CD4-positive, alpha-beta memory T cell (primary cell): ENCODE data around the gene GMEB2. TPM values are rescaled to one million over a fixed set of nuclear protein-coding genes. Genes with fewer than 3 reads are reported as not detected.

Experiments used
- CTCF ChIA-PET: fragments of 350-600 bp; sonication (Branson Sonifier 250); formaldehyde crosslinking; loops from one replicate; lab custom pipeline; 2021; ENCODE audit warnings: inconsistent platforms; ENCODE audit not compliant: partially characterized antibody; lab: Charles Lee
- POLR2A ChIA-PET: fragments of 350-600 bp; sonication (Branson Sonifier 250); formaldehyde crosslinking; loops from one replicate; lab custom pipeline; 2021; ENCODE audit not compliant: partially characterized antibody; lab: Charles Lee
- DNase-seq, 5 donors: peaks; one replicate each; pipeline versions ENCODE4 v3.0.0 to v3.0.0-alpha.2; 2020 to 2022; ENCODE audit warnings: mixed read lengths in 1 of 5
- H3K27ac ChIP-seq: one replicate; pipeline ENCODE4 v1.7.0; 2013; ENCODE audit warnings: low read depth, low read length
- H3K27me3 ChIP-seq: 2 replicates; pipeline ENCODE4 v1.7.0; 2013; ENCODE audit warnings: mild to moderate bottlenecking, low read length, moderate library complexity; ENCODE audit not compliant: insufficient read depth
- H3K36me3 ChIP-seq: 2 replicates; pipeline ENCODE4 v1.7.0; 2013; ENCODE audit warnings: mild to moderate bottlenecking, low read length, moderate library complexity; ENCODE audit not compliant: insufficient read depth
- H3K4me1 ChIP-seq: 2 replicates; pipeline ENCODE4 v1.7.0; 2013; ENCODE audit warnings: mild to moderate bottlenecking, low read length, moderate library complexity; ENCODE audit not compliant: insufficient read depth
- H3K4me3 ChIP-seq, 2 donors: one replicate each; pipeline ENCODE4 v1.7.0; 2013; ENCODE audit warnings: low read length in 2 of 2, mild to moderate bottlenecking in 1 of 2
- H3K9me3 ChIP-seq, 2 donors: one replicate each; pipeline ENCODE4 v1.7.0; 2013; ENCODE audit warnings: low read length in 2 of 2, control low read depth in 1 of 2; ENCODE audit not compliant: control insufficient read depth in 1 of 2
- H3K27ac Mint-ChIP-seq, 7 donors: one replicate each; pipeline ENCODE4 v1.8.0; 2020 to 2021; ENCODE audit warnings: mixed read lengths in 7 of 7, mild to moderate bottlenecking in 6 of 7, inconsistent platforms in 3 of 7, moderate library complexity in 3 of 7
- H3K27me3 Mint-ChIP-seq, 2 donors: one replicate each; pipeline ENCODE4 v1.8.0; 2020 to 2021; ENCODE audit warnings: mixed read lengths in 2 of 2
- H3K36me3 Mint-ChIP-seq, 2 donors: one replicate each; pipeline ENCODE4 v1.8.0; 2020 to 2021; ENCODE audit warnings: mixed read lengths in 2 of 2, inconsistent platforms in 1 of 2, mild to moderate bottlenecking in 1 of 2
- H3K4me1 Mint-ChIP-seq, 4 donors: one replicate each; pipeline ENCODE4 v1.8.0; 2020 to 2021; ENCODE audit warnings: mixed read lengths in 4 of 4, mild to moderate bottlenecking in 1 of 4
- H3K4me3 Mint-ChIP-seq, 8 donors: one replicate each; pipeline ENCODE4 v1.8.0; 2020 to 2021; ENCODE audit warnings: mixed read lengths in 8 of 8, mild to moderate bottlenecking in 7 of 8, moderate library complexity in 6 of 8, inconsistent platforms in 3 of 8
- H3K9me3 Mint-ChIP-seq, 8 donors: one replicate each; pipeline ENCODE4 v1.8.0; 2020 to 2021; ENCODE audit warnings: mixed read lengths in 8 of 8, mild to moderate bottlenecking in 5 of 8, inconsistent platforms in 3 of 8, moderate library complexity in 1 of 8
- intact Hi-C: fragments of 100-400 bp; cut with micrococcal nuclease; formaldehyde crosslinking; loops from one replicate; pipeline ENCODE4 v1.15.1; 2023
- polyA plus RNA-seq, 2 donors: library from polyadenylated mRNA; unstranded; fragments of 300-500 nt; fragmentation: Illumina TruSeq; gene quantifications; one replicate each; pipeline ENCODE4 v1.2.3, GENCODE V29; 2021
- total RNA-seq, 2 experiments: library from RNA; stranded (reverse); gene quantifications; one replicate each; pipeline ENCODE4 v1.2.3, GENCODE V29; 2021

Gene GMEB2
- total and polyA plus RNA-seq, 4 experiments from 2014 or later: 4.5 to 26.4 (median 20.5) TPM

- Mint-ChIP-seq H3K9me3 (no peaks in the 10 kb centered on the region), H3K27ac (no peak overlapping the region), H3K36me3 (no peaks in the 10 kb centered on the region), H3K4me1 (peaks cover 3 to 14% (median 6%) of the 10 kb centered on the region in 4 donors), H3K4me3 (no peak overlapping the region), H3K27me3 (peaks cover 2 to 4% of the 10 kb centered on the region in 2 donors)
- Histone ChIP-seq H3K27ac (no peak overlapping the region), H3K36me3 (no peaks in the 10 kb centered on the region), H3K9me3 (no peaks in the 10 kb centered on the region), H3K4me1 (peaks cover 5% of the 10 kb centered on the region), H3K4me3 (no peak overlapping the region), H3K27me3 (no peaks in the 10 kb centered on the region)
- POLR2A ChIA-PET: no interaction called here
- no peak for DNase-seq
- CTCF ChIA-PET: interaction anchor here (0.9 kb wide), 1 partner anchor 9 kb away, joined by 3 read pairs; the partner anchor contains the start of gene PTK6
- intact Hi-C loops: no loop called here
Observed at GRCh38 chr20:63546256-63546955, 80.5 kb downstream of the GMEB2 start.

GRCh38 chr20:63545814-63546213 lies 81.1 kb downstream of the GMEB2 start:
- H3K27ac ChIP-seq: no peak overlapping the region
- POLR2A ChIA-PET: no interaction called here
- H3K36me3 Mint-ChIP-seq: no peaks in the 10 kb centered on the region
- no peak overlapping the region for H3K4me3 Mint-ChIP-seq
- DNase-seq: no peak
- CTCF ChIA-PET: no interaction called here
- intact Hi-C loops: no loop called here
- no peaks in the 10 kb centered on the region for H3K9me3 Mint-ChIP-seq
- H3K36me3 ChIP-seq: no peaks in the 10 kb centered on the region
- no peak overlapping the region for H3K4me3 ChIP-seq
- H3K27ac Mint-ChIP-seq: peak overlapping the region in 1 of 7 donors; percentile 75
- peaks cover 5% of the 10 kb centered on the region for H3K4me1 ChIP-seq
- peaks cover 1 to 9% (median 4%) of the 10 kb centered on the region in 4 donors for H3K4me1 Mint-ChIP-seq
- H3K27me3 Mint-ChIP-seq: peaks cover 2 to 4% of the 10 kb centered on the region in 2 donors
- H3K27me3 ChIP-seq: no peaks in the 10 kb centered on the region
- no peaks in the 10 kb centered on the region for H3K9me3 ChIP-seq

GRCh38 chr20:63544958-63545516 lies 81.9 kb downstream of the GMEB2 start:
- Histone ChIP-seq H3K27me3 (no peaks in the 10 kb centered on the region), H3K9me3 (no peaks in the 10 kb centered on the region), H3K4me1 (peaks cover 5% of the 10 kb centered on the region), H3K27ac (no peak overlapping the region), H3K4me3 (no peak overlapping the region), H3K36me3 (no peaks in the 10 kb centered on the region)
- ChIA-PET CTCF (no interaction called here), POLR2A (interaction anchor here (3.2 kb wide), 1 partner anchor 7 kb away, joined by 18 read pairs; no protein-coding TSS in a partner anchor)
- Mint-ChIP-seq H3K4me3 (peak overlapping the region in 1 of 8 donors; percentile 59), H3K36me3 (no peaks in the 10 kb centered on the region), H3K27ac (peak overlapping the region in 1 of 7 donors; percentile 75), H3K27me3 (peaks cover 2 to 4% of the 10 kb centered on the region in 2 donors), H3K4me1 (peaks cover 1 to 9% (median 4%) of the 10 kb centered on the region in 4 donors), H3K9me3 (no peaks in the 10 kb centered on the region)
- intact Hi-C loops: no loop called here
- no peak for DNase-seq

- Histone ChIP-seq H3K9me3 (no peaks in the 10 kb centered on the region), H3K36me3 (no peaks in the 10 kb centered on the region), H3K4me3 (no peak overlapping the region), H3K4me1 (peaks cover 5% of the 10 kb centered on the region), H3K27ac (no peak overlapping the region), H3K27me3 (no peaks in the 10 kb centered on the region)
- ChIA-PET CTCF (interaction anchor here (0.6 to 1.2 kb wide), 2 partner anchors 237 to 242 kb away, joined by 3 read pairs; no protein-coding TSS in a partner anchor), POLR2A (interaction anchor here (2.2 to 3.2 kb wide), 2 partner anchors 8 to 23 kb away, joined by 6 to 18 read pairs; no protein-coding TSS in a partner anchor)
- intact Hi-C loops: no loop called here
- Mint-ChIP-seq H3K4me3 (no peak overlapping the region), H3K27ac (no peak overlapping the region), H3K27me3 (peaks cover 2% of the 10 kb centered on the region in 2 donors), H3K4me1 (peaks cover 1 to 9% (median 4%) of the 10 kb centered on the region in 4 donors), H3K9me3 (no peaks in the 10 kb centered on the region), H3K36me3 (no peaks in the 10 kb centered on the region)
- DNase-seq: no peak
Observed at GRCh38 chr20:63544241-63544957, 82.5 kb downstream of the GMEB2 start.

GRCh38 chr20:63543733-63544132 lies 83.2 kb downstream of the GMEB2 start:
- Mint-ChIP-seq H3K36me3 (no peaks in the 10 kb centered on the region), H3K27ac (peak overlapping the region in 2 of 7 donors; percentile 14 to 69), H3K4me3 (no peak overlapping the region), H3K9me3 (no peaks in the 10 kb centered on the region), H3K27me3 (peaks cover 2% of the 10 kb centered on the region in 2 donors), H3K4me1 (peaks cover 1 to 9% (median 4%) of the 10 kb centered on the region in 4 donors)
- intact Hi-C loops: no loop called here
- Histone ChIP-seq H3K4me1 (peaks cover 10% of the 10 kb centered on the region), H3K36me3 (no peaks in the 10 kb centered on the region), H3K9me3 (no peaks in the 10 kb centered on the region), H3K27me3 (no peaks in the 10 kb centered on the region), H3K4me3 (no peak overlapping the region), H3K27ac (no peak overlapping the region)
- DNase-seq: no peak
- ChIA-PET CTCF (interaction anchor here (0.6 to 1.9 kb wide), 4 partner anchors 38 to 243 kb away, joined by 3 to 4 read pairs (median 3); no protein-coding TSS in a partner anchor), POLR2A (interaction anchor here (2.2 to 3.2 kb wide), 2 partner anchors 9 to 22 kb away, joined by 6 to 18 read pairs; no protein-coding TSS in a partner anchor)

GRCh38 chr20:63543131-63543530 lies 83.8 kb downstream of the GMEB2 start:
- no peaks in the 10 kb centered on the region for H3K36me3 ChIP-seq
- Mint-ChIP-seq H3K9me3 (no peaks in the 10 kb centered on the region), H3K27ac (no peak overlapping the region), H3K27me3 (peaks cover 2% of the 10 kb centered on the region in 2 donors), H3K4me1 (peaks cover 1 to 14% (median 4%) of the 10 kb centered on the region in 4 donors), H3K4me3 (no peak overlapping the region), H3K36me3 (no peaks in the 10 kb centered on the region)
- no peak overlapping the region for H3K27ac ChIP-seq
- ChIA-PET POLR2A (interaction anchor here (2.2 to 3.2 kb wide), 2 partner anchors 9 to 22 kb away, joined by 6 to 18 read pairs; no protein-coding TSS in a partner anchor), CTCF (interaction anchor here (1.1 to 1.9 kb wide), 4 partner anchors 39 to 323 kb away, joined by 3 to 4 read pairs (median 3); partner anchors contain the start of gene TPD52L2)
- H3K9me3 ChIP-seq: no peaks in the 10 kb centered on the region
- intact Hi-C loops: no loop called here
- DNase-seq: no peak
- H3K27me3 ChIP-seq: no peaks in the 10 kb centered on the region
- peaks cover 16% of the 10 kb centered on the region for H3K4me1 ChIP-seq
- H3K4me3 ChIP-seq: no peak overlapping the region
